PFSK-1 (cell line): ENCODE measurements around the gene GPR158.

Source experiments
- POLR2AphosphoS5 ChIP-seq: IDR thresholded peaks from 2 replicates; pipeline ENCODE4 v1.6.1; 2012; ENCODE audit warnings: low read depth, mild to moderate bottlenecking, control low read depth, low read length, moderate library complexity
- TAF1 ChIP-seq: IDR thresholded peaks from 2 replicates; pipeline ENCODE4 v1.6.1; 2012; ENCODE audit warnings: low read length, control low read depth, borderline replicate concordance; ENCODE audit not compliant: insufficient read depth
- TF ChIP-seq, protein P1 (sequence below), 2 experiments: IDR thresholded peaks; 2 replicates each; pipeline versions ENCODE4 v1.6.1 to v1.8.0; 2011 to 2012; ENCODE audit warnings: low read depth in 2 of 2, low read length in 2 of 2, control low read depth in 1 of 2, inconsistent platforms in 1 of 2, mild to moderate bottlenecking in 1 of 2, moderate library complexity in 1 of 2; ENCODE audit not compliant: insufficient read depth in 1 of 2

DNA sequence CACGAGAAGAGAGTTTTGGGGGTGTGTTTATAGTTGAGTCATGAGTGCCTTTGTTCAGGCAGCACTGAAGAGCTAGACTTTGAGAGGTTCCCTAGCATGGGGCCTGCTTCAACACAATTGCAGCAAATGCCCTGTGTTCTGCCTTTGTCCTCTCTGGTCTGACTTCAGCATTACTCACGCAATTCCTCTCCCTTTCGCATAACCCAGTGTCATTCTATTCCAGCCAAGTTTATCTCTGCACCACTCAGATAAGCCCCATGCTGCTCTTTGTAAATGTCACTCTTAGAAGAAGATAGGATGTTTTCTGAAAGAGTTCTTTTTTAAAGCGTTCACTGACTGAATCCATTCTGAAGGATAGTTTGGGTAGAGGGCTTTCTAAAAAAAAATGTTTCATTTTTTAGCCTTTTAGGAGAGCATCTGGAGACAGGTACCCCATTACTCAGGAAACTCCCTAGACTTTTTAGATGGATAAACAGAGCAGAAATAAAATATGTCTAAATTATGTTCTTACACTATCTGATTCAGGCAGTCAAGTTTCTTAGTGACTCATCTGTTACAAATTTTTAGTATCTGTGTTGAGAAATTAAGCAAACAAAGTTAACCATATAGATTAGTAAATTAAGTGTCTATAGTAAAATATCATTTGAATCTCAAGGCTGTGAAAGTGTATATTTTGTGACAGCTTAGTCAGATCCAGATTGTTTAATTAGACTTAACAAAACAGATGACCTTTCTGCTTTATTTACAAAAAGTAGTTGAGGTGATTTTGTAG is 318.5 kb downstream of the GPR158 start:
- TF ChIP-seq POLR2AphosphoS5: no peak
- TF ChIP-seq, protein P1, sequence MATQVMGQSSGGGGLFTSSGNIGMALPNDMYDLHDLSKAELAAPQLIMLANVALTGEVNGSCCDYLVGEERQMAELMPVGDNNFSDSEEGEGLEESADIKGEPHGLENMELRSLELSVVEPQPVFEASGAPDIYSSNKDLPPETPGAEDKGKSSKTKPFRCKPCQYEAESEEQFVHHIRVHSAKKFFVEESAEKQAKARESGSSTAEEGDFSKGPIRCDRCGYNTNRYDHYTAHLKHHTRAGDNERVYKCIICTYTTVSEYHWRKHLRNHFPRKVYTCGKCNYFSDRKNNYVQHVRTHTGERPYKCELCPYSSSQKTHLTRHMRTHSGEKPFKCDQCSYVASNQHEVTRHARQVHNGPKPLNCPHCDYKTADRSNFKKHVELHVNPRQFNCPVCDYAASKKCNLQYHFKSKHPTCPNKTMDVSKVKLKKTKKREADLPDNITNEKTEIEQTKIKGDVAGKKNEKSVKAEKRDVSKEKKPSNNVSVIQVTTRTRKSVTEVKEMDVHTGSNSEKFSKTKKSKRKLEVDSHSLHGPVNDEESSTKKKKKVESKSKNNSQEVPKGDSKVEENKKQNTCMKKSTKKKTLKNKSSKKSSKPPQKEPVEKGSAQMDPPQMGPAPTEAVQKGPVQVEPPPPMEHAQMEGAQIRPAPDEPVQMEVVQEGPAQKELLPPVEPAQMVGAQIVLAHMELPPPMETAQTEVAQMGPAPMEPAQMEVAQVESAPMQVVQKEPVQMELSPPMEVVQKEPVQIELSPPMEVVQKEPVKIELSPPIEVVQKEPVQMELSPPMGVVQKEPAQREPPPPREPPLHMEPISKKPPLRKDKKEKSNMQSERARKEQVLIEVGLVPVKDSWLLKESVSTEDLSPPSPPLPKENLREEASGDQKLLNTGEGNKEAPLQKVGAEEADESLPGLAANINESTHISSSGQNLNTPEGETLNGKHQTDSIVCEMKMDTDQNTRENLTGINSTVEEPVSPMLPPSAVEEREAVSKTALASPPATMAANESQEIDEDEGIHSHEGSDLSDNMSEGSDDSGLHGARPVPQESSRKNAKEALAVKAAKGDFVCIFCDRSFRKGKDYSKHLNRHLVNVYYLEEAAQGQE (IDR thresholded peaks at IDR 0.05; ENCODE audit: insufficient read depth in 1 of 2, low read depth in 2 of 2, low read length in 2 of 2): no peak
- no peak for TF ChIP-seq TAF1
